ENCODE measurements around the gene ZNF385C.

ZNF385C gene

DNA sequence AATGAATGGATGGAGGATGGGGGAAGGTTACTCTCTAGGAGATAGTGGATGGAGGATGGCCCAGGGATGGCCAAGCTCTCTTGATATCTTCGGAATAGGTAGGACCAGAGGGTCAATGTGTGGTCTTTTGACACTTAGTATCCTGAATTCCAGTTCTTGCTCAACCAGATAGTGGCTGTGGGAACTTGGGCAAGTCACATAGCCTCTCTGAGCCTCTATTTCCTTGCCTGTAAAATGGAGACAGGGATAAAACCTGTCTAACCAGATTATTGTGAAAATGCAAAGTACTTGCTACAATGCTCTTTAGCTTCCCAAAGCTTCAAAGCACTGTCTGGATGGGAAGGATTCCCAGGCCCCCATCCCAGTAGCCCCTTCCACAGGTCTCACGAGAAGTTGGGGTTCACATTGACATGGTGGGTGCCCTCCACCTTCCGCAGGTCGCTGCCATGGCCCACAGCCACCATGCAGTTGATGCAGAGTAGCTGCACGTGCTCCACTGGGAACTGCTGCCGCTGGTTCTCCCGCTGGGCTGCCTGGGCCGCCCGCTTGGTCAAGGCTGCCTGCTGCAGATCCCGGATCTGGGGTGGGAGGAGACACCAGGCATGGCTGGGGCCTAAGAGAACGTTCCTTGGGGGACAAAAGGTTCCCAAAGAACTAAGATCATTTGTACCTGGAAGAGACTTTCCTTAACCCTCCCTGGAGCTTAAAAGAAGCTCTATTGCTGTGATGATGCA, 5.1 kb upstream of the ZNF385C start:
- H3K27me3 ChIP-seq (ENCODE audit: insufficient read depth, low read length): peaks cover 9% of the 10 kb centered on the region
- 89% methylated on average over 11 of the region's 11 CpGs for WGBS

DNA sequence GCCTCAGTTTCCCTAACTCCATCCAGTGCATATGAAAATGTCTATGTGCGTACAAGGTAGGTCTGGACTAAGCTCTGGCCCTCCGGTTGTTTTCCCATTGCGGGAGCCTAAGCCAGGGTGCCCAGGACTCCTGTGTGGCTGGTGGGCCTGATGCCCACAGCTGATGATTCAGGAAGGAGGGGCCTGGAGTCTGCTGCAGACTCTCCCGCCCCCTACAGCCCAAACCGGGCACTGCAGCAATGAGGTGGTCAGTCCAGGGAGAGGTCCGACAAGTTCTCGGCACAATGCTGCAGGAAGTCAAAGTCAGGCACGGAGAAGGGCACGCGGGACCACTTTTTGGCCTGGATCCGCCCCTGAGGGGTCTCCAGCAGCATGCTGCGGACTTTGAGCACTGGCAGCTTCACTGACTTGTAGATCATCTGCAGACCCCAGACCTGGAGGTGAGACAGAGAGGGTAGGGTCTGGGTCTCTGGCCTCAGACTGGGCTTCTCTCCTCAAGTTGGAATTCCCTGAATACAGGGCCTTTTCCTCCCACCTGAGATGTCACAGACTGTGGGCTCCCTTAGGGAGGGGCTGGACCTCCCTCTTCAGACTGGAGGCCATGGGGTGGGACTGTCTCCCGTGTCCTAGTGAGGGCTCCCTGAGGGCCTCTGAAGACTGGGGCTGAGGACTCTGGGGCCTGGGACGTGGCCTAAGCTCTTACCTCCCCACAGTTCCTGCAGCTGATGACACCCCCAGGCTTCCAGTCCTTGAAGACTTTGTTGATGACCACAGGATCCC, 3.4 kb upstream of the ZNF385C start:
- Histone ChIP-seq H3K9me3 (ENCODE audit: insufficient read depth, low read depth, low read length) (no peaks in the 10 kb centered on the region), H3K27ac (ENCODE audit: low read depth, low read length) (no peak overlapping the region), H3K27me3 (ENCODE audit: insufficient read depth, low read length) (peaks cover 25% of the 10 kb centered on the region), H3K4me3 (ENCODE audit: low read length) (no peak overlapping the region), H3K36me3 (ENCODE audit: insufficient read depth, low read length) (no peaks in the 10 kb centered on the region), H3K4me1 (ENCODE audit: insufficient read depth, low read length) (peaks cover 7% of the 10 kb centered on the region; the same call in 1 of the 2 replicates), H3K9ac (ENCODE audit: low read depth, low read length) (no peak overlapping the region)
- 34% methylated on average over 14 of the region's 14 CpGs for WGBS

More for the DNA sequence above, 5.1 kb upstream of the ZNF385C start:
- Histone ChIP-seq H3K27ac (ENCODE audit: low read depth, low read length) (no peak overlapping the region), H3K9ac (ENCODE audit: low read depth, low read length) (no peak overlapping the region), H3K4me3 (ENCODE audit: low read length) (no peak overlapping the region), H3K4me1 (ENCODE audit: insufficient read depth, low read length) (peaks cover 6% of the 10 kb centered on the region), H3K36me3 (ENCODE audit: insufficient read depth, low read length) (no peaks in the 10 kb centered on the region), H3K9me3 (ENCODE audit: insufficient read depth, low read depth, low read length) (no peaks in the 10 kb centered on the region)

DNA sequence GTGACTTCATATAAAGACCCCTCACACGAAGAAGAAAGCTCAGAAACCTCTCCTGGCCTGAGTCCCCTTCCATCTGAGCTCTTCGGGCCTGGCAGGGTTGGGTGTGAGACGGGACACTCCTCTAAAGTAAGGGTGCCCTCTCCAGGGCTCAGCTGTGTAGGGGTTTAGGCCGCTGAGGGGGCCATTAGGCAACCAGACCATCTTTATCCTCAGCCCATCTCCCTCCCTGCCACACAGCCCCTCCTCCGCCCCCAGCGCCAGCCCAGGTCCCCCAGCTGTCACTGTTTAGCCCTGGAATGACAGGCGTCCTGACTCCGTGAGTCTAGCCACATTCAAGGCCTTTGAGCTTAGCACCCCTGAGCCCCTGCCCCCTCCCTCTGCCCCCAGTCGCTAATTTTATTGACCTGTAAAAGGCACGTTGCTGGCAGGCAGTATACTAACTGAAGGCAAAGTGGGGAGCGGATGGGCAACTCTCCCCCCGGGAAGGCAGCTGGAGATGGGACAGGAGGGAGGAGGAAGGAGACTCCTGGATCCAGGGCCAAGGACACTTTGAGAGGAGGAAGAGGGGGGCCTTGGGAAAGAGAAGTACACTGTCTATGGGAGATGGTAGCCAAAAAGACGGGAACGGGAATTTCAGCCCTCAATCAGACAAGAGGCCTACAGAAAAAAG, 592 bp upstream of the ZNF385C start:
- no peak overlapping the region for H3K9ac ChIP-seq (ENCODE audit: low read depth, low read length)
- H3K9me3 ChIP-seq (ENCODE audit: insufficient read depth, low read depth, low read length): no peaks in the 10 kb centered on the region
- no peak overlapping the region for H3K27ac ChIP-seq (ENCODE audit: low read depth, low read length)
- peaks cover 34% of the 10 kb centered on the region for H3K27me3 ChIP-seq (ENCODE audit: insufficient read depth, low read length)
- H3K36me3 ChIP-seq (ENCODE audit: insufficient read depth, low read length): no peaks in the 10 kb centered on the region
- WGBS: 30% methylated on average over 14 of the region's 14 CpGs
- peaks cover 7% of the 10 kb centered on the region; the same call in 1 of the 2 replicates for H3K4me1 ChIP-seq (ENCODE audit: insufficient read depth, low read length)
- H3K4me3 ChIP-seq (ENCODE audit: low read length): peak overlapping the region; percentile 51; the same call in 1 of the 2 replicates

DNA sequence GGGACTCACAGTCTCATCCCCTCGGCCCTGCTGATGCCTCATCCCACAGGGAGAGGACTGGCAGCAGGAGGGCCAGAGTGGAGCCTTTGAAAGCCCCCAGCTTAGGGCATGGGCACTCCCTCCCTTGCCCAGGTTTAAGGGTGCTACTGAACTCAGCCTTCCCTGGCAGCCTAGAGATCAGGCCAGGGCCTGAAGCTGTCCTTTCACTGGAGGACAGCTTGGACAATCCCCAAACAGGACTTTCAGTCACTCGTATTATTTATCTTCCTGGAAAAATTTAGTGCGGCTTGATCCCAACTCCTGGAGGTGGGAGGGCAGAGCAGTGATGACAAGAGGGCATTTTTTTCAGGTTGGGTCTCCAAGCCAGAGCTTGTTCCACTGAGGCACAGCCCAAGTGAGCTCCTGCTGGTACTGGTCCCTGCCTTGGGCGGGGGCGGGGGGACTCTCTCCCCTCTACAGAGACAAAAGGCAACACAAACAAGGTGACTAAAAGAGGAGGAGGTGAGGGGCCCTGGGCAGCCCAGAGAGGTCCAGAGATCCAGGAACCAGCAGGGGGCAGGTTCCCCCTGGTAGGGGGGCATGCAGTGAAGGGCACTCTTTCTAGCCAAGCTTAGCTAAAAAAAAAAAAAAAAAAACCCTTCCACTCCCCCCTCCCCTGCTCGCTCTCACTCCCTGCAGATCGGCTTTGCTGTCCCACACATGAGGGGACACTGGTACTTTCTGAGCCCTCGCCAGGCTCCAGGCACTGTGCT, 1.7 kb downstream of the ZNF385C start:
- no peaks in the 10 kb centered on the region for H3K9me3 ChIP-seq (ENCODE audit: insufficient read depth, low read depth, low read length)
- peaks cover 7% of the 10 kb centered on the region; the same call in 1 of the 2 replicates for H3K4me1 ChIP-seq (ENCODE audit: insufficient read depth, low read length)
- no peak overlapping the region for H3K9ac ChIP-seq (ENCODE audit: low read depth, low read length)
- peaks cover 34% of the 10 kb centered on the region for H3K27me3 ChIP-seq (ENCODE audit: insufficient read depth, low read length)
- H3K4me3 ChIP-seq (ENCODE audit: low read length): no peak overlapping the region
- H3K36me3 ChIP-seq (ENCODE audit: insufficient read depth, low read length): no peaks in the 10 kb centered on the region
- H3K27ac ChIP-seq (ENCODE audit: low read depth, low read length): no peak overlapping the region
- 71% methylated on average over 6 of the region's 8 CpGs for WGBS

DNA sequence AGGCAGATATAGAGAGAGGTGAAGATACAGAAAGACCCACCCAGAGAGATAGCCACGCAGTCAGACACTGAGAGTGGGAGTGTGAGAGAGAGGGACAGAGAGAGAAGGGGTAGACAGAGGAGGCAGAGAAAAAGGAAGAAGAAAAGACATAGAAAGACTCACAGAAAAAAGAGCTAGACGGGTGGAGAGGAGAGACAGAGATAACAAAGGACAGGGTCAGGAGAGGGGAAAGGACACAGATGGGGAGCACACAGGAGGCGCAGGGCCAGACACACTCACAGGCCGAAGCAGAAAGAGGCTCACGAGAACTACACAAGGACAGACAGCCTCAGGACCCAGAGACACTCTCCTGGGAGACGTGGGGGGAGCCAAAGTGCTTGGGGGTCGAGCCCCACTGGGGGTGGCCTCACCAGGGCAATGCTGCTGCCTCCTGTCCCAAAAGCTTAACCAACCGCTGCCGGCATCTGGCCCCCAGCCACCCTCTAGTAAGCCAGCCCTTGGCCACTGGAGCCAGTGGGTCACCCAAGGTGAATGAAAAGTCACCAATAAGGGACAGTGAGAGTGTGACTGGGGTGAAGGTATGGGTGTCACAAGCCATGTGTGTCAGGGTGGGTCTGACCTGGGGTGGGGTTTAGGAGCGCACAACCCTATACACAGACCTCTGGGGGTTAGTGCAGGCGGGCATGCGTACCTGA, 3.8 kb downstream of the ZNF385C start:
- WGBS: 88% methylated on average over 12 of the region's 12 CpGs

DNA sequence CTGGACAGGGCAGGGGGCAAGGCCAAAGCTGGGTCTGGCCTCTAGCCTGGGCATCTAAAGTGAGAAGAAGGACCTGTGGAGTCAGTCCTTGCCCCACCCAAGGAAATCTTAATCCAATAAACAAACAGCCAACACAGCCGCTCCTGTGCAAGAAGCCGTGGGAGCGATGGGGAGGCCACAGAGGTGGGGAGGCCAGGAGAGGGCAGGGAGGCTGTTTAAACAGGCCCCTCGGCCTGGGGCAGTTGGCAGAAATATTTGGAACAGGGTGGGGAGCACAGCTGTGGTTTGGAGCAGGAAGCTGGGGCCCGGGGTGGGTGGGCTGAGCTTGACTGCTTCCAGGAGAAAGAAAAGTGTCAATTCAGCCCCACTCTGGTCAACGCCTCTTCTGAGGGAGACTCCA, 5.3 kb downstream of the ZNF385C start:
- Histone ChIP-seq H3K9ac (ENCODE audit: low read depth, low read length) (no peak overlapping the region), H3K4me3 (ENCODE audit: low read length) (no peak overlapping the region), H3K36me3 (ENCODE audit: insufficient read depth, low read length) (no peaks in the 10 kb centered on the region), H3K27ac (ENCODE audit: low read depth, low read length) (no peak overlapping the region), H3K27me3 (ENCODE audit: insufficient read depth, low read length) (peaks cover 22% of the 10 kb centered on the region), H3K9me3 (ENCODE audit: insufficient read depth, low read depth, low read length) (no peaks in the 10 kb centered on the region), H3K4me1 (ENCODE audit: insufficient read depth, low read length) (peaks cover 7% of the 10 kb centered on the region; the same call in 1 of the 2 replicates)
- WGBS: 82% methylated on average over 6 of the region's 6 CpGs

More for the DNA sequence above, 3.8 kb downstream of the ZNF385C start:
- Histone ChIP-seq H3K4me1 (ENCODE audit: insufficient read depth, low read length) (peaks cover 7% of the 10 kb centered on the region; the same call in 1 of the 2 replicates), H3K4me3 (ENCODE audit: low read length) (no peak overlapping the region), H3K27ac (ENCODE audit: low read depth, low read length) (no peak overlapping the region), H3K9ac (ENCODE audit: low read depth, low read length) (no peak overlapping the region), H3K36me3 (ENCODE audit: insufficient read depth, low read length) (no peaks in the 10 kb centered on the region), H3K27me3 (ENCODE audit: insufficient read depth, low read length) (peaks cover 34% of the 10 kb centered on the region), H3K9me3 (ENCODE audit: insufficient read depth, low read depth, low read length) (no peaks in the 10 kb centered on the region)

DNA sequence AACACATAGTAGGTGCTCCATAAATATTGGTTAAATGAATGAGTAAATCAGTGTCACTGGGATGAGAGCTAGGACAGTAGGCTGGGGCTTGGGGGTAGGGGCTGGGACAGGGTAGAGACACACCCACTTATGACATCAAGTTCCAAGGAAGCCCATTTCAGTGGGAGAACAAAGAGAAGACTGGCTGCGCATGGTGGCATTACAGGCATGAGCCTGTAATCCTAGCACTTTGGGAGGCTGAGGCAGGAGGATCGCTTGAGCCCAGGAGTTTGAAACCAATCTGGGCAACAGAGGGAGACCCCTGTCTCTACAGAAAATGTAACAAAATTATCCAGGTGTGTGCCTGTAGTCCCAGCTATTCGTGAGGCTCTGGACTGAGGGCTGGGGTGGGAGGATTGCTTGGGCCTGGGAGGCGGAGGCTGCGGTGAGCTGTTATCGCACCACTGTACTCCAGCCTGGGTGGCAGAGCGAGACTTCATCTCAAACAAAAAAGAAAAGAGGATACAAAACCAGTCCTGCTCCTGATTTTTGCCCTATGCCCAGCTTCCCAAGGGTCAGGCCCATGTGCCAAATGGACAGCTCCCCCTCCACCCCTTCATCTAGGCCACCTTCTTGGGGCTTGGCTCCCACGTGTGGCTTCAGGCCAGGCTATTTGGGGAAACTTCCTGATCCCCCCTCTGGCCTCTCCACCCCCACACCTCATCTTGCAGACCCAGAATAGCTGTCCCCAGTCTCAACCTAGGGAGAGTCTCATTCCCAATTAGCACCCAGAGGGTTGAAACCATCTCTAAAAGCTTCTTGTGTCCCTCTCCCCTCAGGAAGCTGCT, 7.1 kb downstream of the ZNF385C start:
- Histone ChIP-seq H3K9me3 (ENCODE audit: insufficient read depth, low read depth, low read length) (no peaks in the 10 kb centered on the region), H3K4me1 (ENCODE audit: insufficient read depth, low read length) (no peaks in the 10 kb centered on the region; the same call in 1 of the 2 replicates), H3K36me3 (ENCODE audit: insufficient read depth, low read length) (no peaks in the 10 kb centered on the region), H3K4me3 (ENCODE audit: low read length) (no peak overlapping the region), H3K27me3 (ENCODE audit: insufficient read depth, low read length) (peaks cover 4% of the 10 kb centered on the region), H3K27ac (ENCODE audit: low read depth, low read length) (no peak overlapping the region), H3K9ac (ENCODE audit: low read depth, low read length) (no peak overlapping the region)
- WGBS: 88% methylated on average over 8 of the region's 8 CpGs

DNA sequence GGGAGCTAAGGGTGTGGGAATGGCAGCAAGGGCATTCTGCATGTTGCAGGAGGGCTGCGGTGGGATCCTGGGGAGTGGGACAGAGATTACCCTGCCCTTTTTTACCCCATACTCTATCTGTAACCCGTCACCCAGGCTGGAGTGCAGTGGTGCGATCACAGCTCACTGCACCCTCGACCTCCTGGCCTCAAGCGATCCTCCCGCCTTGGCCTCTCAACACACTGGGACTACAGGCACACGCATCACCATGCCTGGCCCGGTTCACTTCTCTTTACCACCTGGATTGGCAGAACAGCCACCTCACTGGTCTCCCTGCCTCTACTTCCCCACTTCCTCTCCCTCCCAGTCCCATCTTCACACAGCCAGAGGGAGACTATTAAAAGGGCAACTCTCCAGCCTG, 9.5 kb downstream of the ZNF385C start:
- WGBS: 94% methylated on average over 8 of the region's 8 CpGs
- Histone ChIP-seq H3K9ac (ENCODE audit: low read depth, low read length) (no peak overlapping the region), H3K27me3 (ENCODE audit: insufficient read depth, low read length) (no peaks in the 10 kb centered on the region), H3K4me3 (ENCODE audit: low read length) (no peak overlapping the region), H3K27ac (ENCODE audit: low read depth, low read length) (no peak overlapping the region), H3K4me1 (ENCODE audit: insufficient read depth, low read length) (no peaks in the 10 kb centered on the region; the same call in 1 of the 2 replicates), H3K9me3 (ENCODE audit: insufficient read depth, low read depth, low read length) (no peaks in the 10 kb centered on the region), H3K36me3 (ENCODE audit: insufficient read depth, low read length) (no peaks in the 10 kb centered on the region)

DNA sequence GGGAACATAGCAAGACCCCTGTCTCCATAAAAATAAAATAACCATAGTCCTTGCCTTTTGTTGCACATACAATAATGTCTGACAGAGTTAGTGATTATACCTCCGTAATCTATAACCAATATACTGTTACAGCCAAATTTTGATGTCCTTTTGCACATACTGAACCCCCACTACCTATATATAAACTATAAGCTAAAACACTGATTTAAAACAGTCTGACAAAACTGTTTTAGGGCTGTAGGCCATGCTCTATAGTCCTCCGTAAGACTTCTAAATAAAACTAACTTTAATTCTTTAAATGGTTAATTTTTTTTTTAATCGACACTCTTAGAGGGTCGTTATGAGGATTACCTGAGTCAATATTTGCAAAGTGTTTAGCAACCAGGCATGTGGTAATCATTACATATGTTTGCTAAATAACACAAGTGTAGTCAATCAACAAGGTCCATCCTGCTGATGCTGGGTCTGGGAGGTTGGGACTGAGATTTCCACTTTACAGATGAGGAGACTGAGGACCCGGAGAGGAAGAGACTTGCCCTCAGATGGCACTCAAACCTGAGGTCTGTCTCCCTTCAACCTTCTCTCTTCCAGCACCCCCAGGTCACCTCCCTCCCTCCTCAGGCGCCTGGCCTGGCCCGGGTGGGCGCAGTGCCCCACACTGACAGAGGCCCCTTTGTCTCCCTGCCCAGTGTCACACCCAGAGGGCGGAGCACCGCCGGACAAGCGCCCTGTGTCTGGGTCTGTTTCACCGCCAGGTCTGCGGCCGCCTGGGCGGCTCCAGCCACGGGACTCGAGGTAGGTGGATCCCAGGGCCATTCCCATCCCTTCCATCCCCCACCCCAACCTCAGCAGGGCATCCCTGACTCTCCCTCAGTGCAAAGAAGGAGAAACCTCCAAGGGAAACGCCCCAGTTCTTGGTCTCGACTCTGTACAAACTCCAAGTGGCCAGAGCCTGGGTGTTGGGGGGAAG, 10.3 kb downstream of the ZNF385C start:
- Histone ChIP-seq H3K9ac (ENCODE audit: low read depth, low read length) (no peak overlapping the region), H3K27ac (ENCODE audit: low read depth, low read length) (no peak overlapping the region), H3K27me3 (ENCODE audit: insufficient read depth, low read length) (no peaks in the 10 kb centered on the region), H3K9me3 (ENCODE audit: insufficient read depth, low read depth, low read length) (no peaks in the 10 kb centered on the region), H3K4me1 (ENCODE audit: insufficient read depth, low read length) (no peaks in the 10 kb centered on the region; the same call in 1 of the 2 replicates), H3K4me3 (ENCODE audit: low read length) (no peak overlapping the region), H3K36me3 (ENCODE audit: insufficient read depth, low read length) (no peaks in the 10 kb centered on the region)
- 81% methylated on average over 17 of the region's 20 CpGs for WGBS
